Measurements from ENCODE around the gene PEX13. TPM values are rescaled to one million over a fixed set of nuclear protein-coding genes. Genes with fewer than 3 reads are reported as not detected.

Gene PEX13
- total RNA-seq, 1 experiment from 2014 or later, result 19.8 TPM

GRCh38 chr2:61045999-61046398 lies 28.5 kb downstream of the PEX13 start:
- RAD21 ChIA-PET (ENCODE audit: low non-redundant PET in 1 of 2, low total read pairs in 2 of 2, uncharacterized antibody in 2 of 2, unreplicated experiment in 2 of 2), result no interaction called here
- Histone ChIP-seq H3K27me3 (ENCODE audit: insufficient read depth, low read length) (no peaks in the 10 kb centered on the region), H3K9me3 (ENCODE audit: control insufficient read depth in 1 of 2, insufficient read depth in 1 of 2, low read depth in 1 of 2, low read length in 2 of 2) (no peaks in the 10 kb centered on the region), H4K20me1 (ENCODE audit: insufficient read depth) (no peaks in the 10 kb centered on the region), H3K9ac (ENCODE audit: low read length) (no peak overlapping the region), H3K4me2 (ENCODE audit: low read length) (no peak overlapping the region), H3K79me2 (ENCODE audit: insufficient read depth, low read length) (no peaks in the 10 kb centered on the region), H2AFZ (ENCODE audit: low read depth, low read length, poor library complexity, severe bottlenecking) (no peak overlapping the region), H3K4me3 (replicated peaks in 1 of 2; ENCODE audit: low read depth in 1 of 2, low read length in 2 of 2) (no peak overlapping the region), H3K4me1 (ENCODE audit: control insufficient read depth in 1 of 2, insufficient read depth in 2 of 2, low read length in 2 of 2) (no peaks in the 10 kb centered on the region), H3K27ac (ENCODE audit: low read depth, low read length) (no peak overlapping the region), H3K36me3 (ENCODE audit: control insufficient read depth in 1 of 2, insufficient read depth in 2 of 2, low read length in 2 of 2) (peaks cover 14 to 15% of the 10 kb centered on the region in 2 experiments; a peak in 3 of 4 replicates), H3K9me2 (ENCODE audit: insufficient read depth) (no peaks in the 10 kb centered on the region)
- ATAC-seq (no peak), DNase-seq (ENCODE audit: low read depth, low spot score) (no peak)
- TF ChIP-seq SP1 (IDR thresholded peaks at IDR 0.05; ENCODE audit: low read depth), result no peak
- TF ChIP-seq POLR2AphosphoS5 (IDR thresholded peaks at IDR 0.05; ENCODE audit: low read depth, low read length), result no peak
- no peak for TF ChIP-seq RAD21 (IDR thresholded peaks at IDR 0.05; ENCODE audit: low read depth)
- no peak for TF ChIP-seq ZFX (IDR thresholded peaks at IDR 0.05)
- TF ChIP-seq SRF (IDR thresholded peaks at IDR 0.05; ENCODE audit: low read depth), result no peak
- TF ChIP-seq, protein P1, sequence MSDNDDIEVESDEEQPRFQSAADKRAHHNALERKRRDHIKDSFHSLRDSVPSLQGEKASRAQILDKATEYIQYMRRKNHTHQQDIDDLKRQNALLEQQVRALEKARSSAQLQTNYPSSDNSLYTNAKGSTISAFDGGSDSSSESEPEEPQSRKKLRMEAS (IDR thresholded peaks at IDR 0.05), result no peak
- no peak for TF ChIP-seq JUND (IDR thresholded peaks at IDR 0.05)
- no peak for TF ChIP-seq EZH2phosphoT487 (IDR thresholded peaks at IDR 0.05; ENCODE audit: borderline replicate concordance)
- TF ChIP-seq ZNF274 (IDR thresholded peaks at IDR 0.05; ENCODE audit: low read depth, low read length), result no peak
- TF ChIP-seq TCF7L2 (IDR thresholded peaks at IDR 0.05; ENCODE audit: borderline replicate concordance, extremely low read depth, insufficient read depth, insufficient read length), result no peak
- no peak for TF ChIP-seq SIN3A (IDR thresholded peaks at IDR 0.05; ENCODE audit: low read depth)
- no peak for TF ChIP-seq ATF3 (IDR thresholded peaks at IDR 0.05)
- no peak for TF ChIP-seq CEBPB (IDR thresholded peaks at IDR 0.05; ENCODE audit: low read depth)
- TF ChIP-seq CTCF (IDR thresholded peaks at IDR 0.05 in 2 of 3, conservative IDR thresholded peaks at IDR 0.05 in 1 of 3; ENCODE audit: borderline replicate concordance in 1 of 3, insufficient read depth in 1 of 3, low read depth in 2 of 3, low read length in 2 of 3), result no peak
- TF ChIP-seq CBX3 (IDR thresholded peaks at IDR 0.05; ENCODE audit: low read depth), result no peak
- TF ChIP-seq ZBTB33 (IDR thresholded peaks at IDR 0.05; ENCODE audit: extremely low read depth, insufficient replicate concordance, low read length), result no peak
- intact Hi-C loops (cut with micrococcal nuclease), result no loop called here
- POLR2A ChIA-PET, result no interaction called here
- no TSS peak for BruUV-seq (replicated peaks)
- CTCF ChIA-PET, result no interaction called here

Data from HCT116 (cell line).